Measurements from ENCODE around the gene ITGB3. TPM values are rescaled to one million over a fixed set of nuclear protein-coding genes. Genes with fewer than 3 reads are reported as not detected.

The ITGB3 gene
- polyA plus RNA-seq, 1 of the 3 experiments (the other 2 are of a cell fraction), result 4.6 TPM

- peak; percentile 87 for DNase-seq
- H3K4me2 ChIP-seq, result peak overlapping the region; percentile 57
- H3K9me2 ChIP-seq, result no peaks in the 10 kb centered on the region
- peak overlapping the region in 1 of 2 experiments; percentile 17; a peak in 2 of 4 replicates for H3K27ac ChIP-seq (ENCODE audit: low read depth in 2 of 2, low read length in 1 of 2)
- peak overlapping the region; percentile 4 to 10; a peak in 1 of 4 replicates for H3K4me3 ChIP-seq (ENCODE audit: low read depth in 2 of 2, low read length in 1 of 2)
- 17% methylated on average over 22 of the region's 22 CpGs for WGBS (ENCODE audit: low lambda C conversion rate)
- H3K27me3 ChIP-seq (ENCODE audit: insufficient read depth), result no peaks in the 10 kb centered on the region
- peaks cover 5 to 12% of the 10 kb centered on the region in 2 experiments; a peak in 2 of 4 replicates for H3K4me1 ChIP-seq (ENCODE audit: control insufficient read depth in 1 of 2, insufficient read depth in 2 of 2, low read depth in 1 of 2, low read length in 1 of 2)
- peak overlapping the region; percentile 8; the same call in 1 of the 2 replicates for H3K9ac ChIP-seq
- no peaks in the 10 kb centered on the region for H3K36me3 ChIP-seq (replicated peaks in 1 of 2; ENCODE audit: control insufficient read depth in 1 of 2, insufficient read depth in 2 of 2, low read length in 1 of 2)
- no peaks in the 10 kb centered on the region for H3K9me3 ChIP-seq
- peak overlapping the region; percentile 72; the same call in 1 of the 2 replicates for H2AFZ ChIP-seq (ENCODE audit: low read depth)
- ChIA-PET POLR2A (interaction anchor here (0.7 to 0.9 kb wide), 2 partner anchors 46 to 85 kb away, joined by 3 read pairs; no protein-coding TSS in a partner anchor), CTCF (interaction anchor here (0.5 to 7.7 kb wide), 45 partner anchors 10 to 386 kb away, joined by 3 to 279 read pairs (median 4); partner anchors contain the start of genes CDC27, EFCAB13, ITGB3 and MYL4)
- no peaks in the 10 kb centered on the region for H3K79me2 ChIP-seq (ENCODE audit: insufficient read depth)
- peaks cover 14% of the 10 kb centered on the region for H3F3A ChIP-seq (replicated peaks; ENCODE audit: insufficient read depth)
- H4K20me1 ChIP-seq (ENCODE audit: insufficient read depth), result no peaks in the 10 kb centered on the region
- TF ChIP-seq NRF1 (IDR thresholded peaks at IDR 0.05; ENCODE audit: low read depth, low read length) (peak; percentile 37; the same call in 1 of the 2 replicates), USF1 (IDR thresholded peaks at IDR 0.05; ENCODE audit: borderline replicate concordance, low read depth) (no peak), YY1 (IDR thresholded peaks at IDR 0.05; ENCODE audit: low read depth) (no peak), CHD2 (IDR thresholded peaks at IDR 0.05; ENCODE audit: low read length, partially characterized antibody) (peak; percentile 57), CTCF (IDR thresholded peaks at IDR 0.05) (peak; percentile 100), PBX3 (IDR thresholded peaks at IDR 0.05) (no peak; the same call in 1 of the 2 replicates), FOSL2 (IDR thresholded peaks at IDR 0.05; ENCODE audit: borderline replicate concordance, low read depth) (no peak; the same call in 1 of the 2 replicates), REST (IDR thresholded peaks at IDR 0.05; ENCODE audit: low read depth, low read length) (peak; percentile 53; the same call in 1 of the 2 replicates), FOXJ3 (CRISPR knock-in tag; IDR thresholded peaks at IDR 0.05) (no peak), IRF3 (IDR thresholded peaks at IDR 0.05; ENCODE audit: low read depth, low read length) (no peak), NFIC (IDR thresholded peaks at IDR 0.05; ENCODE audit: borderline replicate concordance) (no peak), ZBTB33 (IDR thresholded peaks at IDR 0.05; ENCODE audit: borderline replicate concordance, low read depth) (no peak), SIN3A (IDR thresholded peaks at IDR 0.05; ENCODE audit: borderline replicate concordance, low read depth, low read length) (0 out of 2 replicates have a peak, but pooled peaks have one; percentile 46), RFX5 (IDR thresholded peaks at IDR 0.05; ENCODE audit: low read length) (peak; percentile 78), RCOR1 (IDR thresholded peaks at IDR 0.05; ENCODE audit: low read length) (peak; percentile 68; the same call in 1 of the 2 replicates), SMC3 (IDR thresholded peaks at IDR 0.05; ENCODE audit: low read depth, low read length) (peak; percentile 100), MAX (IDR thresholded peaks at IDR 0.05; ENCODE audit: low read depth) (peak; percentile 94), MXI1 (IDR thresholded peaks at IDR 0.05; ENCODE audit: low read depth, low read length) (peak; percentile 87), JUND (IDR thresholded peaks at IDR 0.05) (no peak)
These were observed 23.8 kb upstream of the ITGB3 start for GRCh38 chr17:47229535-47230443.
